ENCODE measurements around the gene GBP3.
A peak's percentile ranks its signal among the peaks of the same experiment; 100 is the strongest.
"Not testable (repeated sequence)": the region's sequence is repeated elsewhere in the genome, so short reads cannot be mapped to it uniquely, and the experiment has no call there.

Gene GBP3

DNA sequence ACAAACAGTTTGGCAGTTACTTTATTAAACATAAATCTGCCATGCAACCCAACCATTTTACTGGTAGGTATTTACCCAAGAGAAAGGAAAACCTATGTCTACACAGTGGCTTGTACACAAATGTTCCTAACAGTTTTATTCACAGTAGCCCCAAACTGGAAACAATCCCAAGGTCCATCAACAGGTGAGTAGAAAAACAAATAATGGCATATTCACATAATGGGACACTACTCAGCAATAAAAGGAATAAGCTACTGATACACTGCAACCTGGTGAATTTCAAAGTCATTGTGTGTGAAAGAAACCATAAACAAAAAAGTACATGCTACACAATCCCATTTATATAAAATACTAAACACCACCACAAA lies 42.9 kb downstream of the GBP3 start:
- TF ChIP-seq, protein P1, sequence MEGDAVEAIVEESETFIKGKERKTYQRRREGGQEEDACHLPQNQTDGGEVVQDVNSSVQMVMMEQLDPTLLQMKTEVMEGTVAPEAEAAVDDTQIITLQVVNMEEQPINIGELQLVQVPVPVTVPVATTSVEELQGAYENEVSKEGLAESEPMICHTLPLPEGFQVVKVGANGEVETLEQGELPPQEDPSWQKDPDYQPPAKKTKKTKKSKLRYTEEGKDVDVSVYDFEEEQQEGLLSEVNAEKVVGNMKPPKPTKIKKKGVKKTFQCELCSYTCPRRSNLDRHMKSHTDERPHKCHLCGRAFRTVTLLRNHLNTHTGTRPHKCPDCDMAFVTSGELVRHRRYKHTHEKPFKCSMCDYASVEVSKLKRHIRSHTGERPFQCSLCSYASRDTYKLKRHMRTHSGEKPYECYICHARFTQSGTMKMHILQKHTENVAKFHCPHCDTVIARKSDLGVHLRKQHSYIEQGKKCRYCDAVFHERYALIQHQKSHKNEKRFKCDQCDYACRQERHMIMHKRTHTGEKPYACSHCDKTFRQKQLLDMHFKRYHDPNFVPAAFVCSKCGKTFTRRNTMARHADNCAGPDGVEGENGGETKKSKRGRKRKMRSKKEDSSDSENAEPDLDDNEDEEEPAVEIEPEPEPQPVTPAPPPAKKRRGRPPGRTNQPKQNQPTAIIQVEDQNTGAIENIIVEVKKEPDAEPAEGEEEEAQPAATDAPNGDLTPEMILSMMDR (IDR thresholded peaks at IDR 0.05; ENCODE audit: low read depth, low read length, missing control alignments): no peak
- DNase-seq: no peak
- Histone ChIP-seq H3K27me3 (replicated peaks) (no peaks in the 10 kb centered on the region), H3K36me3 (replicated peaks) (peaks cover 8% of the 10 kb centered on the region), H3K4me3 (ENCODE audit: low read depth, low read length) (no peak overlapping the region), H3K27ac (no peak overlapping the region)
- in situ Hi-C loops (cut with HindIII; ENCODE audit: low pct_ligation_motif_present, low sequenced_read_pairs): no loop called here

- no peak overlapping the region for H3K27ac ChIP-seq
- H3K36me3 ChIP-seq (replicated peaks): peaks cover 8% of the 10 kb centered on the region
- H3K4me3 ChIP-seq (ENCODE audit: low read depth, low read length): no peak overlapping the region
- TF ChIP-seq, protein P1 (IDR thresholded peaks at IDR 0.05; ENCODE audit: low read depth, low read length, missing control alignments): no peak
- in situ Hi-C loops (cut with HindIII; ENCODE audit: low pct_ligation_motif_present, low sequenced_read_pairs): no loop called here
- peak; percentile 31 for DNase-seq
- H3K27me3 ChIP-seq (replicated peaks): no peaks in the 10 kb centered on the region
Measured at GRCh38 chr1:88979054-88979748, 43.5 kb downstream of the GBP3 start.

GRCh38 chr1:88976235-88976634 lies 46.4 kb downstream of the GBP3 start:
- Histone ChIP-seq H3K36me3 (replicated peaks) (no peaks in the 10 kb centered on the region), H3K27ac (no peak overlapping the region), H3K27me3 (replicated peaks) (no peaks in the 10 kb centered on the region), H3K4me3 (ENCODE audit: low read depth, low read length) (no peak overlapping the region)
- TF ChIP-seq, protein P1 (IDR thresholded peaks at IDR 0.05; ENCODE audit: low read depth, low read length, missing control alignments): no peak
- DNase-seq: no peak
- in situ Hi-C loops (cut with HindIII; ENCODE audit: low pct_ligation_motif_present, low sequenced_read_pairs): no loop called here

- H3K4me3 ChIP-seq (ENCODE audit: low read depth, low read length); H3K27ac ChIP-seq; H3K36me3 ChIP-seq (replicated peaks); in situ Hi-C loops (cut with HindIII; ENCODE audit: low pct_ligation_motif_present, low sequenced_read_pairs); H3K27me3 ChIP-seq (replicated peaks); DNase-seq: not testable (repeated sequence)
Measured at GRCh38 chr1:88974616-88975172, 48.0 kb downstream of the GBP3 start.

DNA sequence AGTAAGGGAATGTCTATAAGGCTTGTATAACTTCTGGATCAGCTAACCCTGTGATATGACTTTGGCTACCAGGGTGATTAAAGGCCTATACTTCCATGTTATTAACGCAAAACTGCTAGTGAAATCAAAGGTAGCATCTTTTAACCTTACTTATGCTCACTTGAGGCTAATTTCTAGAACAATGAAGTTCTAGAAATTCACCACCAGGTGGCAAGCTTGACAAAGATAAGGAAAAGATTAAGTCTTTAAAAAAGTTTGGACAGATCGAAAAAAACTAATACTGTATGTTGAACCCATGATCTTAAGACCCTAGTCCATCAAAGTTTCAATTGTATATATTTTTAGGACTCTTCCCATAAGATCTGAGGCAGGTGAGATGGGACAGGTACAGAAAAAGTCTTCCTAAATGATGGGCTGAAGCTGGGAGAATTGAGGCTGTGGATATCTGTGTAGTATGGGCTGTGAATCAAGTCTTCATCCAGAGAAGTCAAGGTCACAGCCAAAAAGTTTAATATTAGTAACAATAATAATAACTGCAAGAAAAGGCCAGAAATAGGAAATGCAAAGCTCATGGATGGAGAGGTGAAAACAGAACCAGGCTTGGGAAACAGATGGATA lies 49.0 kb downstream of the GBP3 start:
- in situ Hi-C loops (cut with HindIII; ENCODE audit: low pct_ligation_motif_present, low sequenced_read_pairs): no loop called here

GRCh38 chr1:88961647-88962275 lies 60.9 kb downstream of the GBP3 start:
- DNase-seq: no peak
- peaks cover 5% of the 10 kb centered on the region for H3K36me3 ChIP-seq (replicated peaks)
- no peak overlapping the region for H3K27ac ChIP-seq
- in situ Hi-C loops (cut with HindIII; ENCODE audit: low pct_ligation_motif_present, low sequenced_read_pairs): no loop called here
- H3K27me3 ChIP-seq (replicated peaks): no peaks in the 10 kb centered on the region
- H3K4me3 ChIP-seq (ENCODE audit: low read depth, low read length): no peak overlapping the region
- TF ChIP-seq, protein P1 (IDR thresholded peaks at IDR 0.05; ENCODE audit: low read depth, low read length, missing control alignments): no peak

More for the DNA sequence above, 49.0 kb downstream of the GBP3 start:
- Histone ChIP-seq H3K27ac (no peak overlapping the region), H3K36me3 (replicated peaks) (no peaks in the 10 kb centered on the region), H3K4me3 (ENCODE audit: low read depth, low read length) (no peak overlapping the region), H3K27me3 (replicated peaks) (no peaks in the 10 kb centered on the region)
- TF ChIP-seq, protein P1 (IDR thresholded peaks at IDR 0.05; ENCODE audit: low read depth, low read length, missing control alignments): peak; percentile 42
- DNase-seq: peak; percentile 41

Data from brain microvascular endothelial cell (primary cell).